ENCODE measurements around the gene LRBA. TPM values are rescaled to one million over a fixed set of nuclear protein-coding genes. Genes with fewer than 3 reads are reported as not detected.

Gene LRBA
- polyA plus RNA-seq, 1 of the 3 experiments (the other 2 are of a cell fraction): 11.4 TPM

- TF ChIP-seq ELF1 (IDR thresholded peaks at IDR 0.05) (no peak), SIN3A (IDR thresholded peaks at IDR 0.05; ENCODE audit: borderline replicate concordance, low read depth, low read length) (no peak), YY1 (IDR thresholded peaks at IDR 0.05; ENCODE audit: low read depth) (no peak), RAD21 (IDR thresholded peaks at IDR 0.05; ENCODE audit: low read length) (peak; percentile 18; the same call in 1 of the 2 replicates), CHD2 (IDR thresholded peaks at IDR 0.05; ENCODE audit: low read length, partially characterized antibody) (peak; percentile 75), NRF1 (IDR thresholded peaks at IDR 0.05; ENCODE audit: low read depth, low read length) (no peak), SMC3 (IDR thresholded peaks at IDR 0.05; ENCODE audit: low read depth, low read length) (no peak), MAX (IDR thresholded peaks at IDR 0.05; ENCODE audit: low read depth) (no peak), POLR2AphosphoS5 (IDR thresholded peaks at IDR 0.05; ENCODE audit: low read depth, low read length) (peak; percentile 93), TEAD4 (IDR thresholded peaks at IDR 0.05; ENCODE audit: borderline replicate concordance, insufficient read depth) (peak; percentile 84), EZH2phosphoT487 (IDR thresholded peaks at IDR 0.05; ENCODE audit: borderline replicate concordance, low read depth) (no peak), PBX3 (IDR thresholded peaks at IDR 0.05) (peak; percentile 61), CTCF (IDR thresholded peaks at IDR 0.05) (no peak), FOSL2 (IDR thresholded peaks at IDR 0.05; ENCODE audit: borderline replicate concordance, low read depth) (no peak), TAF1 (IDR thresholded peaks at IDR 0.05; ENCODE audit: borderline replicate concordance, low read depth, low read length) (no peak), EP300 (IDR thresholded peaks at IDR 0.05; ENCODE audit: borderline replicate concordance in 1 of 2, low read depth in 1 of 2, low read length in 1 of 2) (peak in 1 of 2 experiments; percentile 99; a peak in 2 of 4 replicates)
These were observed 307.1 kb downstream of the LRBA start (continued) for GRCh38 chr4:150708004-150708403.

- no peaks in the 10 kb centered on the region for H4K20me1 ChIP-seq (ENCODE audit: insufficient read depth)
- H3F3A ChIP-seq (replicated peaks; ENCODE audit: insufficient read depth): no peaks in the 10 kb centered on the region
- no peaks in the 10 kb centered on the region for H3K9me2 ChIP-seq
- no peak overlapping the region for H3K4me2 ChIP-seq
- H3K79me2 ChIP-seq (ENCODE audit: insufficient read depth): no peaks in the 10 kb centered on the region; the same call in 1 of the 2 replicates
- H3K4me3 ChIP-seq (ENCODE audit: low read depth in 2 of 2, low read length in 1 of 2): no peak overlapping the region
- H3K9ac ChIP-seq: no peak overlapping the region
- H2AFZ ChIP-seq (ENCODE audit: low read depth): no peak overlapping the region
- H3K36me3 ChIP-seq (replicated peaks in 1 of 2; ENCODE audit: control insufficient read depth in 1 of 2, insufficient read depth in 2 of 2, low read length in 1 of 2): no peaks in the 10 kb centered on the region
- no peak overlapping the region for H3K27ac ChIP-seq (ENCODE audit: low read depth in 2 of 2, low read length in 1 of 2)
- ChIA-PET POLR2A (no interaction called here), CTCF (interaction anchor here (0.8 to 1.8 kb wide), 3 partner anchors 18 to 115 kb away, joined by 3 to 4 read pairs (median 3); no protein-coding TSS in a partner anchor)
- no peaks in the 10 kb centered on the region for H3K27me3 ChIP-seq (ENCODE audit: insufficient read depth)
- no peaks in the 10 kb centered on the region for H3K9me3 ChIP-seq
- H3K4me1 ChIP-seq (ENCODE audit: control insufficient read depth in 1 of 2, insufficient read depth in 2 of 2, low read depth in 1 of 2, low read length in 1 of 2): no peaks in the 10 kb centered on the region; a peak in 1 of 4 replicates
- no peak for DNase-seq
- TF ChIP-seq EZH2phosphoT487 (IDR thresholded peaks at IDR 0.05; ENCODE audit: borderline replicate concordance, low read depth) (no peak), TCF12 (IDR thresholded peaks at IDR 0.05) (no peak), RCOR1 (IDR thresholded peaks at IDR 0.05; ENCODE audit: low read length) (no peak), USF2 (IDR thresholded peaks at IDR 0.05; ENCODE audit: borderline replicate concordance, low read depth, low read length) (no peak), NRF1 (IDR thresholded peaks at IDR 0.05; ENCODE audit: low read depth, low read length) (no peak), POLR2AphosphoS5 (IDR thresholded peaks at IDR 0.05; ENCODE audit: low read depth, low read length) (no peak), ZBTB33 (IDR thresholded peaks at IDR 0.05; ENCODE audit: borderline replicate concordance, low read depth) (no peak), EP300 (IDR thresholded peaks at IDR 0.05; ENCODE audit: borderline replicate concordance in 1 of 2, low read depth in 1 of 2, low read length in 1 of 2) (no peak), SIN3A (IDR thresholded peaks at IDR 0.05; ENCODE audit: borderline replicate concordance, low read depth, low read length) (no peak), NFIC (IDR thresholded peaks at IDR 0.05; ENCODE audit: borderline replicate concordance) (no peak), USF1 (IDR thresholded peaks at IDR 0.05; ENCODE audit: borderline replicate concordance, low read depth) (no peak)
These were observed 315.5 kb downstream of the LRBA start for GRCh38 chr4:150699599-150699998.

Data from SK-N-SH (cell line).